ENCODE measurements around the gene ACTR10. TPM values are rescaled to one million over a fixed set of nuclear protein-coding genes. Genes with fewer than 3 reads are reported as not detected.

ACTR10 gene
- total RNA-seq, 1 donor from 2014 or later, result 67.3 TPM

DNA sequence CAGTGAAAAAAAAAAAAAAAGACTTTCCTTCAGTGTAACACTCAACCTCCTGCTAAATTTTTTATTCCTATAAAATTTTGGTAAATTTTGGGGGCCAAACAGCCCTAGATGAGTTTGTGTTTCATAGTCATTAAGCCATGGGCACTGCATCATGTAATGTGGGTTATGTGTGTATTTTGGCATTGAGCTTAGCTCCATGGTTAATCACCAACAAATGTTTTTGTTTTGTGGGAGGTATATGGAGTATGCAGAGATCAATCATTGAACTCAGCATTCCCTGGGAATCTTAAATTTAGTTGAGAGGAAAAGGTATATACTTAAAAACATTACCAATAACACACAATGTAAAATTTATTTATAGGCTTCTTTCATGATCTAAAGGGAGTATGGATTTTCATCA, 39.4 kb upstream of the ACTR10 start:
- no peak overlapping the region for H3K27ac Mint-ChIP-seq
- no peaks in the 10 kb centered on the region for H3K36me3 Mint-ChIP-seq
- H3K4me1 Mint-ChIP-seq (ENCODE audit: unreplicated experiment), result no peaks in the 10 kb centered on the region
- H3K9me3 Mint-ChIP-seq, result no peaks in the 10 kb centered on the region
- H3K4me3 Mint-ChIP-seq, result no peak overlapping the region
- no peak for TF ChIP-seq CTCF (conservative IDR thresholded peaks at IDR 0.05)
- DNase-seq (ENCODE audit: extremely low spot score, unreplicated experiment), result no peak
- H3K27me3 Mint-ChIP-seq, result peaks cover 19% of the 10 kb centered on the region

GRCh38 chr14:58166005-58166983, 33.7 kb upstream of the ACTR10 start:
- Mint-ChIP-seq H3K27me3 (peaks cover 3% of the 10 kb centered on the region), H3K9me3 (no peaks in the 10 kb centered on the region), H3K4me1 (ENCODE audit: unreplicated experiment) (peaks cover 8% of the 10 kb centered on the region), H3K36me3 (no peaks in the 10 kb centered on the region), H3K27ac (no peak overlapping the region), H3K4me3 (no peak overlapping the region)
- peak; percentile 82 for DNase-seq (ENCODE audit: extremely low spot score, unreplicated experiment)
- peak; percentile 96 for TF ChIP-seq CTCF (conservative IDR thresholded peaks at IDR 0.05)

- TF ChIP-seq CTCF (conservative IDR thresholded peaks at IDR 0.05), result no peak
- Mint-ChIP-seq H3K9me3 (no peaks in the 10 kb centered on the region), H3K4me3 (no peak overlapping the region), H3K27me3 (peaks cover 3% of the 10 kb centered on the region), H3K27ac (no peak overlapping the region), H3K4me1 (ENCODE audit: unreplicated experiment) (peaks cover 9% of the 10 kb centered on the region), H3K36me3 (no peaks in the 10 kb centered on the region)
- no peak for DNase-seq (ENCODE audit: extremely low spot score, unreplicated experiment)
Observed at GRCh38 chr14:58167057-58167456, 32.9 kb upstream of the ACTR10 start.

- TF ChIP-seq CTCF (conservative IDR thresholded peaks at IDR 0.05), result no peak
- Mint-ChIP-seq H3K4me1 (ENCODE audit: unreplicated experiment) (peaks cover 9% of the 10 kb centered on the region), H3K27me3 (peaks cover 3% of the 10 kb centered on the region), H3K4me3 (no peak overlapping the region), H3K9me3 (no peaks in the 10 kb centered on the region), H3K36me3 (no peaks in the 10 kb centered on the region), H3K27ac (no peak overlapping the region)
- no peak for DNase-seq (ENCODE audit: extremely low spot score, unreplicated experiment)
Observed at GRCh38 chr14:58167891-58168290, 32.1 kb upstream of the ACTR10 start.

DNA sequence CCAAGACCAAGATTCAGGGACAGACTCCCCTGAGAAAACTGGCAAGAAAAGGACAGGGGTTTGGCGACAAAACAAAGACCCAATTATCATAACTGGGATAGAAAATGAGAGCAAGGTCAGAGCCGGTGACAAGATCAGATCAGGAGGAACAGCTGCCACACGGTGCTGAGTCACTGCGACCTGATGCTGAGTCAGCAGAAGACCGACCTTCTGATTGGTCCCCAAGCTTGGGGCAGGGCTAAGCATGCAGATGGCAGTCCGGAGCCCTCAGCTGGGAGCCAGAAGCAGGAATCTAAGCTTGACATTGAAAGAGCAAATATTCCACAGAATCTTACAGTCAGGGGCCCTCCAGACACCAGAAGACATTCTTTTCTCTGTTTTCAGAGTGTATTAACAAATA, 28.9 kb upstream of the ACTR10 start:
- Mint-ChIP-seq H3K4me1 (ENCODE audit: unreplicated experiment) (peaks cover 9% of the 10 kb centered on the region), H3K9me3 (no peaks in the 10 kb centered on the region), H3K36me3 (no peaks in the 10 kb centered on the region), H3K4me3 (no peak overlapping the region), H3K27me3 (peaks cover 5% of the 10 kb centered on the region), H3K27ac (peak overlapping the region; percentile 66)
- no peak for TF ChIP-seq CTCF (conservative IDR thresholded peaks at IDR 0.05)
- DNase-seq (ENCODE audit: extremely low spot score, unreplicated experiment), result peak; percentile 72

Data from type B pancreatic cell (in vitro differentiated cells).